Embryonic facial prominence (tissue), 1 donor: ENCODE results near the gene DYDC2.
"Not testable (repeated sequence)": the region's sequence is repeated elsewhere in the genome, so short reads cannot be mapped to it uniquely, and the experiment has no call there.

ENCODE experiments used
- DNase-seq: peaks from one replicate; pipeline ENCODE4 v3.0.0-alpha.2; 2016; ENCODE audit errors: extremely low spot score

DYDC2 gene, protein sequence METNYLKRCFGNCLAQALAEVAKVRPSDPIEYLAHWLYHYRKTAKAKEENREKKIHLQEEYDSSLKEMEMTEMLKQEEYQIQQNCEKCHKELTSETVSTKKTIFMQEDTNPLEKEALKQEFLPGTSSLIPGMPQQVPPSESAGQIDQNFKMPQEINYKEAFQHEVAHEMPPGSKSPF

DNA sequence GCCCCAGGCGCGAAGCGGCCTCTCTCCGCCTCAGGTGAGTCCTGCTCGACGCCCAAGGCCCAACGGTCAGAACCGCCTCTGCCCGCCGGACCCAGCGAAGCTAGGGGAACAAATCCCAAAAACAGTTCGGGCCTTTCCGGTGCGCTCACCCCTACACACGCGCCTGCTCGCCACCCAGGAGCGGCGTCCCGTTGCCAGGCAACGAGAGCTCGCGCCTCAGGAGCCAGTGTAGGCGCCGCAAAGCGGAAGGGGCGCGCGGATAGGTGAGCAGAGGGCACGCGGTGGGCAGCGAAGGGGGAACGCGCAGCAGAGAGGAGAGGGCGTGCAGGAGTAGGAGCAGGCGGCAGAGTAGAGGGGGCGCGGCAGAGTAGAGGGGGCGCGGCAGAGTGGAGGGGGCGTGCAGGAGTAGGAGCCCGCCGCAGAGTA is at the start of gene DYDC2, which contains the start of gene DYDC1:
TSS of gene DYDC2 (plus strand) at position 219 of the 426 bp plus-strand sequence. CDS start 5,663 bp downstream, outside the sequence.
TSS of gene DYDC1 (minus strand) at position 193 of the 426 bp plus-strand sequence. CDS start 4,154 bp downstream, outside the sequence.
- DNase-seq: peak; percentile 54

DNA sequence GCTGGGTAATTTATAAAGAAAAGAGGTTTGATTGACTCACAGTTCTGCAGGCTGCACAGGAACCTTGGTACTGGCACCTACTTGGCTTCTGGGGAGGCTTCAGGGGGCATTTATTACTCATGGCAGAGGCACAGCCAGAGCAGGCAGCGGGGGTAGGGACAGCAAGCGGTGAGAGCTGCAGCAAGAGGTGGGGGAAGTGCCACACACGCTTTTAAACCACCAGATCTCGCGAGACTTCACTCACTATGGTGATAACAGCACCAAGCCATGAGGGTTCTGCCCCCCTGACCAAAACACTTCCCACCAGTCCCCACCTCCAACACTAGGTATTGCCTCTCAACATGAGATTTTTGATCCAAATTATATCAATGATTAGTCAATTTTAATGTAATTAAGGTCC is 43.1 kb upstream of the DYDC2 start:
- no peak for DNase-seq

DNA sequence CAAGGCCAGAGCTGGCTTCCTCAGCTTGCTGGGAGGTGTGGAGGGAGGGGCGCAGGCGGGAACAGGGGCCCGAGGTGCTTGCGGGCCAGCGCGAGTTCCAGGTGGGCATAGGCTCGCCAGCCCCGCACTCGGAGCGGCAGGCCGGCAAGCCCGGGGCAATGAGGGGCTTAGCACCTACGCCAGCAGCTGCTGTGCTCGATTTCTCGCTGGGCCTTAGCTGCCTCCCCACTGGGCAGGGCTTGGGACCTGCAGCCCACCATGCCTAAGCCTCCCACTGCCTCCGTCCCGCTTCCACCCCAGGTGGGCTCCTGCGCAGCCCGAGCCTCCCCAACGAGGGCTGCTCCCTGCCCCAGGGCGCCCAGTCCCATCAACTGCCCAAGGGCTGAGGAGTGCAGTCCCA is 41.2 kb upstream of the DYDC2 start:
- DNase-seq: no peak

DNA sequence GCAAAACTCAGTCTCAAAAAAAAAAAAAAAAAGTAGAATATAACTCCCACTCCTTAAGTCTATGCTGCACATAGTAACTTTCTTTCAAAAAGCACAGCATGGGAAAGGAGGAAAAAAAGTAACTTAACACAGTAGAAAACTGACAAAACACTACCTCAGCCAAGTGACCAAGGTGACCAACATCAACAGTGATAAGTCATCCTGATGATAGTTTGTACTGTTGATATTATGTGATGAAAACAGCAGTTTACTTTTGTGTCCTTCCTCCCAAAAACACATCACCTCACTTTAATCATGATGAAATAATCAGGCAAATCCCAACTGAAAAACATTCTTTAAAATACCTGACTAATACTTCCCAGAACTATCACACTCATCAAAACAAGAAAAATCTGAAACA is 37.8 kb upstream of the DYDC2 start:
- no peak for DNase-seq

DNA sequence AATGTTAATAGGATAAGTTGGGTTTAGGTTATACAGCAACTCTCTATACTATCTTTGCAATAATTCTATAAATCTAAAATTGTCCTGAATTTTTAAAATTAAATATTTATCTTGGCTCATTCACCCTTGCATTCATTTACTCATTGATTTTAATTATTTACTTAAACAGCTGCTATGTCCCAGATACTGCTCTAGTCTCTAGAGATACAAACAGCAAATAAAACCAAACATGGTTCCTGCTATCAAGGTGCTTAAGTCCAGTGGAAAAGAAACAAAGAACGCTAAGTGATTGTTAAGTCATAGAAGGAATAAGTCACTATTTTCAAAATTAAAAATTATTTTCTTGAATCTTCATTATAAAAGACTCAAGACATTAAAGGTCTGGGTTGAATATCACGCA is 37.3 kb upstream of the DYDC2 start:
- DNase-seq: no peak

DNA sequence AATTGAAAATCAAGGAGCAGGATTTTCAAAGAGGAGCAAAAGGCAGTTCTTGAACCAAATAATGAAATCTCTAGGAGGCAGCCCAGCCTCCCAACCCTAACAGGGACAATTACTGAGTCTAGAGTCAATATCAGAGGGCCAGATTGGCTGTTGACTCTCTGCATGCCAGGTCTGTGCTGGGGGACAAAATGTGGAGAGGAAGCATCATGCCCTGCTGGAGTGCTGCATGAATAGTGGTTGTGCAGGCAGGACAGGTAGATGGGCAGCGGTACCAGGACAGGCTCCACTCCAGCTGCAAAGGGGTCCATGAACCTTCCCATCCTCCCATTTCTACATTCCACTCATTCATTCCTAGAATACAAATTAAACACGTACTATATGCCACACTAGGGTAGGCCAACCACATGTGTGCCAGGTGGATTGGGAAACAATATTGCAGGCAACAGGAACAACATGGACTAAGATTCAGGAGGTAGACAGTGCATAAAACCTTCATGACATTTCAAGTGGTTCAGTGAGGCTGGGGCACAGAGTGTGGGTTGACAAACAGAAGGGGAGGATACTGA is 36.8 kb upstream of the DYDC2 start:
- no peak for DNase-seq

DNA sequence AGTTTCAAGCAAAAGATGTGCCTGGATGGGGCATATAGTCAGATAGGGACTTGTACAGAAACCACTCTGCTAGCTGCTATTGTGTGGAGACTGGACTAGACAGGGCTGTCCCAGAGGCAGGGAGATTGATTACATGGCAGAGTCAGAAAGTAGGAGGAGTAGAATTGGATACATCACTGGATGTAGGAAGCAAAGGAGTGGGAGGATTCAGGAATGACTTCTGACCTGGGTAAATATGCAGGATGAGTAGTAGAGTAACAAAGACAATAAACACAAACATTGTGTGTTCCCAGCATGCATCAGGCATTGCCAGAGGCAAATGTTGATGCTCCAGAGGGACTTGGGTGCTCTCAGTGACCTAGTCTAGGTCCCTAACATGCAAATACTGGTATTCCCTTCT is 36.2 kb upstream of the DYDC2 start:
- DNase-seq: no peak

DNA sequence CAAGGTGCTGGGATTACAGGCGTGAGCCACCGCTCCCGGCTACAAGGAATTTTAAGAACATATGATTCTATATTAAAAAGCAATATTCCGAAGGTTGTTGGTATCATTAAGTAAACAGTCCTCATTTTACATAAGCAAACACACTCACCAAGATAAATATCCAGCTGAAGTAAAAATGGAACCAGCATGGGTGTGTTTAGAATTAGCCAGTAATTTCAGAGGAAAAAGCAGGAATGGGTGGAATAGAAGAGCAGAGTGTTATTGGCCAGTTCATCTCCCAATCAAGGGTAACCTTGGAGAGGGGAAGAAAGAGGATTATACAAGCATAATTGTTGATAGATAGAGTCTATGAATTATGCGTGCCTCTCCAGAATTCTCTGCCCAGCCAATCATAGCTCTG is 35.4 kb upstream of the DYDC2 start:
- no peak for DNase-seq

DNA sequence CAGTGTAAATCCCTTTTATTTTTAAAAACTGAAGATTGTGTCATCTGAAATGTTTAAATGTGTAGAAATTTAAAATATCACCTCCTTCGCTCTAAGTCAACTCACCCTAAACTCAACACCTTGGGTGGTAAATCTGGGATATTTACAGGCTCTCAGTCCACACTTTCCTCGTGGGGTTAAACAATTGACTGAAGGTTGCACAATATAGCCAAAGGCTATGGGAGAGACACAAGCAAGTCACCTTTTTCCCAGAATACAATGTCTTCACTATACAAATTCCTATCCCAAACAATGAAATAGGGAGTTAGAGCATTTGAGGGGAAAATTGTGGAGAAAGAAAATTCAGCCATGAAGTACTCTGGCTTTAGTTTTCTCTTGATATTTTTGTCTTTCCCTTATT is 34.4 kb upstream of the DYDC2 start:
- DNase-seq: no peak

DNA sequence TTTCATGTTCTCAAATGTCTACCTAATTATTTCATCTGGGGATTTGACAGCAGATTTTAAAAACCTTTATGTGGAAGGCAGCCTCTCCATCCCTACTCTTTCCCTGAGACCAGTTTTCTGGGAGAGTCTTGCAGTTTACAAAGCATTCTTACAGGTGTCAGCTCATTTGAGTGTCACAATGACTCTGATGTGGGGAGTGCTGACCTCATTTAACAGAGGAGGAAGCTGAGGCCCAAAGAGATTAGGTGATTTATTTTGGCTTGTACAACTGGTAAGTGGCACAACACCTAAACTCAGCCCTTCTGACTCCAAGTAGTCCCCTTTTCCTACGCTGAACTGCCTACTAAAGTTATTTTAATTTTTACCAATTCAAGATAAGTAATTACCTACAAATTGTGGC is 33.9 kb upstream of the DYDC2 start:
- DNase-seq: no peak

DNA sequence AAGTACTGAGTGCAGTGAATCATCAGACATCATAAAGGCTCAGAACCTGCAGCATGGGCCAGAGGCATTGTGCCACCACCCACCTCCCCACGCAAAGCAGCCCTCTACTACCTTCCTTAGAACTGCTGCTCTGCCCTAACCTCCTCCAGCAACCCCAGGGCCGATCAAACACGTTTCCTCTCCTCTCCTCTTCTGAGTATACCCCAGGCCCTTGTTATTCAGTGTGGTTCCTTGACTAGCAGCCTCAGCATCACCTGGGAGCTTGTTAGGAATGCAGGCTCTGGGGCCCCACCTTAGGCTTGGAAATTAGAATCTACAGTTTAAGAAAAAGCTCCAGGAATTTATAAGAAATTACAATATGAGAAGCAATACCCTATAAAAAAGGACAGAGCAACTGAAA is 33.3 kb upstream of the DYDC2 start:
- DNase-seq: no peak

DNA sequence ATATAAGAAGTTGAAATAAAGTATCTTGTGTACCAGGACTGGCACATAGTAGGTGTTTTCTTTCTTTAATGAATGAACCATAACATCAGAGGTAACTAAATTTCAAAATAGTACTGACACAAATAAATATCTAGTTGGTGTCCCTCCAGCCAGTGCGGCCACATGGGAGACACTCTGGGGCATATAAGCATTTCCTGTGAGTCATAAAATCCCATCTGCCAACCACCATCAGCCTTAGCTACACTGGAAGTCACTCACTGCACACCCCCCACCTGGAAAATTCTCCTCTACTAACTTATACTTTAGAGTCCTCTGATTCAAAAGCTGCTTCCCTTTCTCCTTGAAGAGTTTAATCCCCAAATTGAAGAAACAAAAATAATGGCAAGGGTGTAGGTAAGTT is 32.5 kb upstream of the DYDC2 start:
- no peak for DNase-seq

DNA sequence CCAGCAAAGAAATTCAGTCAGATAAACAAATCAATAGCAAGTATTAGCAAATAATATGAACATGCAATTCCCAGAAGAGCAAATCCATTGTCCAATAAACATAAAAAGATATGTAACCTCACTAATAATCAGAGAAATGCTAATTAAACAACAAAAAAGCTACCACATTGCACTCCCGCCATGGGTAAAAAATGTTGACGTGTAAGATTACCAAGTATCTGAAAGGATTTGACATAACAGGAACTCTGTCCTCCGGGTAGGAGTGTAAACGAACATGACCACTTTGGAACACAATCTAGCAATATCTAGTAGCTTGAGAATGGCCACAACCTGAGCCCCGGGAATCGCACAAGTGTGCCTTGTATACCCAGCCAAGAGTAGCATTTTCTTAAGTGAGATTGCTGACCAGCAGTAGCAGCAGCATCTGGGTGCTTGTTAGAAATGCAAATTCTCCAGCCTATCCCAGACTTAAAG is 31.7 kb upstream of the DYDC2 start:
- no peak for DNase-seq

DNA sequence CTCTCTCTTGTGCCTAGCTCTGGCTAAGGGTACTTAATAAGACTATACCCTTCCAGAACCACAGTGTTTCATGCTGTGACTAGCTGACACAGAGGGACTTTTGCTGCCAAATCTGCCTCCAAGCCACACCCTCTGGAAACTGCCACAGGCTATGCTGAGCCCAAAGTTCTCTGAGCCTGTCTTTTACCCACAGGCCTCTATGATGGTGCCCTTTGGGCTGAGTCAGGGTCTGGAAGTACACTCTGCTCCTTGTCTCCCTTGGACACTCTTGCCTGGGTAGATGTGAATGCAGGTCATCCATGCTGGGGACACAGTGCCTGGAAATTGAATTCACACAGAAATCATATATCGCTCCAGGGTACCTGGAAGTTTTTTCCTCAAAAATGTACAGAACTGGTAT is 22.6 kb upstream of the DYDC2 start:
- DNase-seq: no peak

DNA sequence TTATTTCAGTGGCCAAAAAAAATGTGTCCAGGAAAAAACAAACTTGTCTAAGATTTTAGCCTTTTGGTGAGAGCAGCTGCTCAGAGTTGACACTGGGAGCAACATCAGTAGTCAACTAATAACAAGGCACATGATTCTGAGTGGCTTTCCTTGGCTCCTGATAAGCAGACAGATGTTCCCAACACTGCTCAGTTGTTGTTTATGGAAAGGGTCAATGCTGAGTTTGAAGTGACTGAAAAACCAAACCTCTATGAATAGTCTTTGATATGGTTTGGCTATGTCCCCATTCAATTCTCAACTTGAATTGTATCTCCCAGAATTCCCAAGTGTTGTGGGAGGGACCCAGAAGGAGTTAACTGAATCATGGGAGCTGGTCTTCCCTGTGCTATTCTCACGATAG is 12.3 kb upstream of the DYDC2 start:
- DNase-seq: no peak

DNA sequence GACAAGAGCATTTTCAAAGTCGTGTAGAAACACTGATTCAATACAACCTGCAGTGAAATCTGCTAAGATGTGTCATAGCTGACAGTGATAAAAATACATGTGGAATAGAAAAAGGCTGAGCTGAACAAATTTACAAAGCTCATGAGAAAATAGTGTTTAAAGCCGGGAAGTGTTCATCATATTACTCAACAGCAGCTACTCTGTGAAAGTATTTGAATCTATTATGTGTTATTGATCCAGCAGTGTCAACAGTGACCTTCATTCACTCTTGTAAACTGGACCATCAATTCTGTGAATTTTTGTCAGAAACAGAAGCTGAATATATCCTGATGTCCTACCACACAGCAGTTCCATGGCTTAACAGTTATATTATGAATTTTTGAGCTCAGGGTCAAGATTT is 11.7 kb upstream of the DYDC2 start:
- DNase-seq: no peak

DNA sequence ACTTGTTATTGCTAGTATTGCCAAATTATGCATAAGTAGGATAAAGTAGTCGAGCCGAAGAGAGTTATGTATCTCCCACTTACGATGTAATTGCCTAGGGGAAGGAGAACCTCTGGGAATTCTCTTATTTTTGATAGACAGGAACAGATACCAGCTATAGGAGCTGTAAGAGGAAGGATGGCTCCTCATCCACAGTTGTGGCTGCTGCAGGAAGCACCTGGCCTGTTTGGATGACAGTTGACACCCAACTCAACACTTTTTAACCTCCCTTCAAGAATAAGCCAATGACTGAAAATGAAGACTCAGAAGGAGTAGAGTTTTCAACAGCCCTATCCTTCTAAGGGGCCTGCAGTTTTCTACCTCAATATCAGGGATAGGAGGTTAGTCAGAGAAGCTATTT is 6.3 kb upstream of the DYDC2 start:
- no peak for DNase-seq

DNA sequence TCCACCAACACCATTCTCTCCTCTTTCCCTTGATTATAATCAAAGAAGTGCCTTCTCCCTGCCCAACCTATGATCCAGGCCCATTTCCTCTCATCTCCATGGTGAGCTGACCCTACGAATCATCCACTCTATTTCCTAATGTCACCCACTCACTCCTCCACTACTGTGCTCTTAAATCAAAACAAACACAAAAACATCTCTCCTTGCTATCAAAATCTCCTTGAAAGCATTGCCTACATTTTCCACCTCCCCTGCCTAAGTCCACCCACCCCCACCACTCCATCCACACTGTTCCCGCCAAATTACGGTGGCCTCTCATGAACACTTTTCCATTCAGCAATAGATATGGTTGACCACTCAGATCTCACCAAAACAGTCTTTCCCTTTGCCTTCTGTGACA is 5.4 kb upstream of the DYDC2 start:
- DNase-seq: no peak

DNA sequence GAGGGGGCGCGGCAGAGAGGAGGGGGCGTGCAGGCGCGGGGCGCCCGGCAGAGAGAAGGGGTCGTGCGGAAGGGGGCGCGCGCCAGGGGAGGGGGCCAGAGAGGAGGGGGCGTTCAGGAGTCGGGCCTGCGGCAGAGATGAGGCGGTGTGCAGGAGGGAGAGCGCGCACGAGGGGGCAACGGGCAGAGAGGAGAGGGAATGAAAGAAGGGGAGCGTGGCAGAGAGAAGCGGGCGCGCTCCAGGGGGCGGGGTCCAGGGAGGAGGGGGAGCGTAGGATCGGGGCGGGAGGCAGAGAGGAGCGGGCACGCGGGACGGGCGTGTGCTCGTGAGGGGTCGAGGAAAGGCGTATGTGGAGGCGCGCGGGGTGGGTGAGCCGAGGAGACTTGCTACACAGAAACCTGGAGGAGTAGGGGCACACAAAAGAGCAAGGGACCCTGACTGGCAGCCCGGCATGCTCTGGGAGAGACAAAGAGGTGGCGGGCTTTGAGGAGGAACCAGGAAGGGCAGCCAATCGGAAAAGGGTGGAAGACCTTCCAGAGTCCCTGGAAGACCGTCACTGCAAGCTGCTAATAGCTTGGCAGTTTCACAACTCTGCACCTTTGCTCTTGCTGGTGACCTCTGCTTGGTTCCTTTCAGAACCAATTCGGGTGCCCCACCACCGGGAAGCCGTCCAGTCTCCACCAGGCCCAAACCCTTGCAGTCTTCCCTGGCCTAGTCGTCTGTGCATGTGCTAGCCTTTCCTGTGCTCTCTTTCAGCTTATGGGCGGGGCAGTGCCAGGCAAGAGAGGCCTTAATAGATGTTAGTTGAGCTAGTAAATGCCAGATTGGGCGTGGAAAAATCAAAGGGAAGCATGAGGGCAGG is 639 bp downstream of the DYDC2 start:
- DNase-seq: peak; percentile 70

DNA sequence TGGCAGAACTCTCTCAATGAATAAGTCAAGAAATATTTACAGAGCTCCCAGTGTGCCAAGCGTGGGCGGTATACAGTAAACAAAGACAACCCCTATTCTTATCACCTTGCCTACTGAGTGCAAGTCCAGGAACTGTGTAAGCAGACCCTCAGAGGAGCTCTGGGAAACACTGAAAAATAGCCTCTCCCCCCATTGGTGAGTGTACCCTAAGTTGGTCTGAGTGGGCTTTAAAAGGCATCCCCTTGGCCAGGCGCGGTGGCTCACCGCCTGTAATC is 1.2 kb downstream of the DYDC2 start:
- no peak for DNase-seq

DNA sequence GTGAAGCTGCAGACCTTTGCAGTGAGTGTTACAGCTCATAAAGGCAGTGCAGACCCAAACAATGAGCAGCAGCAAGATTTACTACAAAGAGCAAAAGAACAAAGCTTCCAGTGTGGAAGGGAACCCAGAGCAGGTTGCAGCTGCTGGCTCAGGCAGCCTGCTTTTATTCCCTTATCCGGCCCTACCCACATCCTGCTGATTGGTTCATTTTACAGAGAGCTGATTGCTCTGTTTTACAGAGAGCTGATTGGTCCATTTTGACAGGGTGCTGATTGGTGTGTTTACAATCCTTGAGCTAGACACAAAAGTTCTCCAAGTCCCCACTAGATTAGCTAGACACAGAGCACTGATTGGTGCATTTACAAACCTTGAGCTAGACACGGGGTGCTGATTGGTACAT is 2.3 kb downstream of the DYDC2 start:
- not testable (repeated sequence) for DNase-seq

DNA sequence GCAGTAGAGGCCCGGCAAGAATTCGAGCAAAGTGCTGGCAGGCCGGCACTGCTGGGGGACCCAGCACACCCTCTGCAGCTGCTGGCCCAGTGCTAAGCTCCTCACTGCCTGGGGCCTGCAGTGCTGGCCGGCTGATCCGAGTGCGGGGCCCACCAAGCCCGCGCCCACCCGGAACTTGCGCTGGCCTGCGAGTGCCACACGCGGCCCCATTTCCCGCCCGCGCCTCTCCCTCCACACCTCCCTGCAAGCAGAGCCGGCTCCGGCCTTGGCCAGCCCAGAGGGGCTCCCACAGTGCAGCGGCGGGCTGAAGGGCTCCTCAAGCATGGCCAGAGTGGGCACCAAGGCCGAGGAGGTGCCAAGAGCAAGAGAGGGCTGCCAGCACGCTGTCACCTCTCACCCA is 3.1 kb downstream of the DYDC2 start:
- DNase-seq: no peak

DNA sequence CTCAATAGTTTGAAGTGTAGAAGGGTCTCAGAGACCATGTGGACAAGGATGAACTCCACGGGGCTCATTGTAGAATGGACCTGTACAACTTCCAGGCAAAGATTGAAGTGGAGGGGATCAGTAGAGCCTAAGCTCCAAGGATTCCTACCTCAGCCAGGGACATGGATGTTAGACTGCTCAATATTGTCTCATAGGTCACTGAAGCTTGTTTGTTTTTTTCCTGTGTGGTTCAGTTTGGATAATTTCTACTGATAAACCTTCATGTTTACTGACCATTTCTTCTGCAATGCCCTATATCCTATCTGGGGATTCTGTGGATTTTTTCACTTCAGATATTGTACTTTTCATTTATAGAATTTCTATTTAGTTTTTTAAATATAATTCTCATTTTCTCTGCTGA is 8.9 kb downstream of the DYDC2 start:
- no peak for DNase-seq
